ENCODE measurements around the gene CFAP100.

DNA sequence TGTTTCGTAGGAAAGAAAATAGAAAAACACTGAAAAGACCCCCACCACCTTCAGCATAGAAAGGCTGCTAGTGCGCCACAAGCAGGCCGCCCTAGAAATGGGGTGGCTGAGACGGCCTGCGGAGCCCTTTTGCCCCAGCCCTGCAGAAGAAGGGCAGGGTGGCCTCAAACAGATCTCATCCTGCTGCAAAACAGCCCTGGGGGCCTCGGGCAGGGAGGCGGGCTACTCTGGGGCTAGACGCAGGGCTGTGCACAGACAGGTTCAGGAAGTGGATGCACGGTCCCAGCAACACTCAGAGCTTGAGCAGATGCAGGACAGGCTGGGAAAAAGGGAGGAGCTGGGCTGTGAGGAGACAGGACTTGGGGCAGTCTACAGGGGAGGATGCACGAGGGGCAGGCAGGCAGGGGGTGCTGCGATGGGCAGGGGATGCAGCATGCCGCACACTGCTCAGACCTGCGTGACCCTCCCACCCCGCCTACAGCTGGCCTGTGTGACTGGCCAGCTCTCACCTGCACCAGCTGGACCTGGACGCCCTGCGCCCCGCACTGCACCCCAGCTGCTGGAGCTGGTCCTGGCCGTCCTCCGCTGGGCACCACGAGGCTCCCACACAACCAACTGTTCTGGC lies 46.7 kb downstream of the CFAP100 start:
- no peak for TF ChIP-seq CTCF (IDR thresholded peaks at IDR 0.05)
- no peak for TF ChIP-seq POLR2A (IDR thresholded peaks at IDR 0.05)
